HepG2 (cell line): ENCODE data around the gene FDXACB1. TPM values are rescaled to one million over a fixed set of nuclear protein-coding genes. Genes with fewer than 3 reads are reported as not detected.

Source experiments
- ATAC-seq: fragments of 200-7000 bp; cut with Tn5 transposase; 3 replicates; pipeline ENCODE4 v1.9.1; 2020; ENCODE audit warnings: mild to moderate bottlenecking, moderate library complexity
- BruUV-seq: library from RNA; stranded (reverse); fragments of 400-500 nt; replicated peaks from 2 replicates; lab custom pipeline; 2021; lab: Mats Ljungman, UMichigan
- CTCF ChIA-PET: fragments of 300-600 bp; formaldehyde crosslinking; extraction: SDS; loops from one replicate; lab custom pipeline; 2021; ENCODE audit warnings: low total read pairs, inconsistent platforms, low intra/inter-chr PET ratio; lab: Yijun Ruan, JAX
- POLR2A ChIA-PET: fragments of 350-600 bp; sonication (Branson Sonifier 250); formaldehyde crosslinking; loops from one replicate; lab custom pipeline; 2020; ENCODE audit warnings: antibody characterized with exemption, inconsistent platforms; lab: Yijun Ruan, JAX
- DNase-seq: peaks from one replicate; pipeline ENCODE4 v3.0.0-alpha.2; 2015; ENCODE audit warnings: low spot score
- FAIRE-seq: peaks from 3 replicates; lab custom pipeline; 2011; peaks lifted over from hg19 to GRCh38; lab: Jason Lieb, UNC
- H2AFZ ChIP-seq: one replicate; pipeline ENCODE4 v1.6.1; 2011; ENCODE audit warnings: low read length, inconsistent platforms
- H3K27ac ChIP-seq: fragments of 300-600 bp; 3 replicates; pipeline ENCODE4 v1.8.0; 2011; ENCODE audit warnings: mixed run types, mild to moderate bottlenecking, mixed read lengths, low read length, inconsistent platforms; ENCODE audit not compliant: insufficient read depth; ENCODE audit errors: extremely low read length
- H3K27me3 ChIP-seq, 2 experiments: fragments of 200-600 bp in 1 of 2; 2 replicates in 1 of 2; 3 replicates in 1 of 2; pipeline versions ENCODE4 v1.6.0 to v1.8.0; 2011; ENCODE audit warnings: low read length in 2 of 2, mild to moderate bottlenecking in 2 of 2, moderate library complexity in 2 of 2, inconsistent platforms in 1 of 2; ENCODE audit not compliant: insufficient read depth in 2 of 2, control insufficient read depth in 1 of 2
- H3K36me3 ChIP-seq, 2 experiments: fragments of 200-600 bp in 1 of 2; replicated peaks in 1 of 2; 2 replicates in 1 of 2; 3 replicates in 1 of 2; pipeline versions ENCODE4 v1.5.1 to v1.8.0; 2011; ENCODE audit warnings: low read length in 2 of 2, inconsistent platforms in 1 of 2; ENCODE audit not compliant: insufficient read depth in 2 of 2, control insufficient read depth in 1 of 2
- H3K4me1 ChIP-seq: 2 replicates; pipeline ENCODE4 v1.5.1; 2012; ENCODE audit warnings: low read length, inconsistent platforms; ENCODE audit not compliant: insufficient read depth
- H3K4me2 ChIP-seq: 2 replicates; pipeline ENCODE4 v1.6.0; 2011; ENCODE audit warnings: low read depth, low read length, inconsistent platforms
- H3K4me3 ChIP-seq, 3 experiments: fragments of 200-600 bp in 1 of 3; sonication (generic), shearing (Covaris generic) in 1 of 3; replicated peaks in 1 of 3; 2 replicates each; pipeline ENCODE4 v1.5.1; 2011 to 2016; ENCODE audit warnings: low read length in 3 of 3, inconsistent platforms in 2 of 3, low read depth in 2 of 3, mild to moderate bottlenecking in 2 of 3, control low read depth in 1 of 3, mixed read lengths in 1 of 3; ENCODE audit not compliant: insufficient read depth in 1 of 3
- H3K79me2 ChIP-seq: one replicate; pipeline ENCODE4 v1.6.1; 2011; ENCODE audit warnings: low read length, inconsistent platforms; ENCODE audit not compliant: insufficient read depth
- H3K9ac ChIP-seq: 2 replicates; pipeline ENCODE4 v1.6.0; 2011; ENCODE audit warnings: mild to moderate bottlenecking, low read depth, low read length, inconsistent platforms; ENCODE audit not compliant: insufficient read depth
- H3K9me3 ChIP-seq: 2 replicates; pipeline ENCODE4 v1.5.1; 2012; ENCODE audit warnings: mild to moderate bottlenecking, low read length
- H4K20me1 ChIP-seq: 2 replicates; pipeline ENCODE4 v1.6.0; 2011; ENCODE audit warnings: inconsistent platforms, mild to moderate bottlenecking, low read length, moderate library complexity; ENCODE audit not compliant: insufficient read depth
- PPARG ChIP-seq: conservative IDR thresholded peaks from 2 replicates; pipeline ENCODE4 v1.6.1; 2016; ENCODE audit warnings: missing biosample characterization, missing genetic modification reagents
- RFX1 ChIP-seq: fragments of 450-650 bp; IDR thresholded peaks from 2 replicates; pipeline ENCODE4 v1.6.1; 2017
- SYNCRIP ChIP-seq: fragments of 200-400 bp; formaldehyde crosslinking; IDR thresholded peaks from 2 replicates; pipeline ENCODE4 v1.6.1; 2018; ENCODE audit warnings: mild to moderate bottlenecking, low read depth, low read length; ENCODE audit not compliant: insufficient read depth
- ZNF121 ChIP-seq: sonication (generic); formaldehyde crosslinking; IDR thresholded peaks from 2 replicates; pipeline ENCODE4 v1.5.0; 2020; ENCODE audit warnings: mild to moderate bottlenecking, missing genetic modification reagents
- ZNF225 ChIP-seq: sonication (generic); formaldehyde crosslinking; IDR thresholded peaks from 2 replicates; pipeline ENCODE4 v1.4.0; 2020; ENCODE audit warnings: mild to moderate bottlenecking, missing genetic modification reagents
- WGBS: methylation state at CpG from one replicate; pipeline ENCODE4 v1.1.6; 2017; ENCODE audit warnings: low lambda C conversion rate; 5-methylcytosine and 5-hydroxymethylcytosine counted together
- in situ Hi-C: cut with HindIII; loops from 2 replicates; pipeline ENCODE4 v1.10.0; 2017; ENCODE audit warnings: low pct_unique_long_range_greater_than_20kb; ENCODE audit not compliant: extremely low pct_ligation_motif_present
- intact Hi-C: fragments of 100-400 bp; cut with micrococcal nuclease; formaldehyde crosslinking; loops from one replicate; pipeline ENCODE4 v1.10.0; 2022; ENCODE audit not compliant: unreplicated experiment
- polyA plus RNA-seq, 8 experiments: library from polyadenylated mRNA; depleted of rRNA in 3 of 8; stranded (reverse) in 7 of 8; unstranded in 1 of 8; fragments of >200 nt; fragmentation: Illumina TruSeq in 4 of 8; extraction: Trizol in 4 of 8; gene quantifications; 2 replicates each; pipeline versions ENCODE4 v1.2.1 to v1.2.3, GENCODE V29; 2011 to 2016; ENCODE audit warnings: low read depth in 4 of 8, missing spikeins in 1 of 8, mixed read lengths in 1 of 8; ENCODE audit not compliant: insufficient read depth in 1 of 8
- total RNA-seq, 5 experiments: library from RNA; depleted of rRNA; stranded (reverse); fragments of >200 nt; fragmentation: Illumina TruSeq; extraction: Trizol; gene quantifications; 2 replicates each; pipeline ENCODE4 v1.2.3, GENCODE V29; 2016; ENCODE audit warnings: low read depth in 1 of 5
- TF ChIP-seq, protein P1 (sequence below): sonication (generic); formaldehyde crosslinking; IDR thresholded peaks from 2 replicates; pipeline ENCODE4 v1.4.0; 2020; ENCODE audit warnings: mild to moderate bottlenecking, missing genetic modification reagents, borderline replicate concordance

FDXACB1 gene
- total and polyA plus RNA-seq, 2 of the 13 experiments (the other 11 are each of a cell fraction or from before 2014, with no cell fraction given), result 1.1 to 3.4 TPM

DNA sequence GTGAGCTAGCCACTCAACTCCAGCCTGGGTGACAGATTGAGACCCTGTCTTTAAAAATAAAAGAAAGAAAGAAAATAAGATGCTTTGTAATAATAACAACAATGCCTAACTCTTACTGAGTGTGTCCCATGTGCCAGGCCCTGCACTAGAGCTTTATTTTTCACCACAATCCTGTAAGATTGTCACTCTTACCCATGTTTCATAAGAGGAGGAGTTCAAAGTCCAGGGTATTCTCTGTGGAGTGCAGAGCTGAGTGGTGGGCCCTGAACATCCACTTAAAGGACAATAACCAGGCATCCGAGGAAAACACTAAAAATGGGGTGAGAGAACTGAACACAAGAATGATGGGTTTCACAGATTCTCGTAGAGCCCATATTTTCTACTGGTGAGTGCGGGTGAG is 38.8 kb upstream of the FDXACB1 start (continued):
- TF ChIP-seq PPARG (CRISPR knock-in tag), result 0 out of 2 replicates have a peak, but pooled peaks have one; percentile 27

DNA sequence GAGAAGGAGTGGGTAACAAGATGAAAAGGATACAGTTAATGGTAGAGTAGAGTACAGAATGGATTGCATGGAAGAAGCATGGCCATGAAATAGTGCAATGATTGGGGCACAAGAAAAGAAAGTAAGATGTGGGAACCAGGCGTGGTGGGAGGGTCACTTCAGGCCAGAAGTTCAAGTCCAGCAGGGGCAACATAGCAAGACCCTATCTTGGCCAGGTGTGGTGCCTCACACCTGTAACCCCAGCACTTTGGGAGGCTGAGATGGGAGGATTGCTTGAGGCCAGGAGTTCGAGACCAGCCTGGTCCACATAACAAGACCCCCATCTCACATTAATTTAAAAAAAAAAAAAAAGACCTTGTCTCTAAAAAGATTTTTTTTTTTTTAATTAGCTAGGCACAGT is 38.3 kb upstream of the FDXACB1 start:
- TF ChIP-seq, protein P1, sequence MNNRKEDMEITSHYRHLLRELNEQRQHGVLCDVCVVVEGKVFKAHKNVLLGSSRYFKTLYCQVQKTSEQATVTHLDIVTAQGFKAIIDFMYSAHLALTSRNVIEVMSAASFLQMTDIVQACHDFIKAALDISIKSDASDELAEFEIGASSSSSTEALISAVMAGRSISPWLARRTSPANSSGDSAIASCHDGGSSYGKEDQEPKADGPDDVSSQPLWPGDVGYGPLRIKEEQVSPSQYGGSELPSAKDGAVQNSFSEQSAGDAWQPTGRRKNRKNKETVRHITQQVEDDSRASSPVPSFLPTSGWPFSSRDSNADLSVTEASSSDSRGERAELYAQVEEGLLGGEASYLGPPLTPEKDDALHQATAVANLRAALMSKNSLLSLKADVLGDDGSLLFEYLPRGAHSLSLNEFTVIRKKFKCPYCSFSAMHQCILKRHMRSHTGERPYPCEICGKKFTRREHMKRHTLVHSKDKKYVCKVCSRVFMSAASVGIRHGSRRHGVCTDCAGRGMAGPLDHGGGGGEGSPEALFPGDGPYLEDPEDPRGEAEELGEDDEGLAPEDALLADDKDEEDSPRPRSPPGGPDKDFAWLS (CRISPR knock-in tag), result no peak
- peak; percentile 83 for TF ChIP-seq ZNF121 (CRISPR knock-in tag)
- BruUV-seq, result no TSS peak
- ChIA-PET POLR2A (interaction anchor here (0.7 to 3.1 kb wide), 8 partner anchors 9 to 89 kb away, joined by 3 to 65 read pairs (median 6); partner anchors contain the start of gene ALG9), CTCF (no interaction called here)
- peak overlapping the region; percentile 75 for H3K4me2 ChIP-seq
- H3K9me3 ChIP-seq, result no peaks in the 10 kb centered on the region
- intact Hi-C loops, result no loop called here
- H3K36me3 ChIP-seq, result no peaks in the 10 kb centered on the region
- H3K79me2 ChIP-seq, result no peaks in the 10 kb centered on the region
- H3K4me1 ChIP-seq, result peaks cover 84% of the 10 kb centered on the region
- ATAC-seq (no peak), DNase-seq (no peak), FAIRE-seq (no peak)
- H3K4me3 ChIP-seq, result peak overlapping the region in 2 of 3 experiments; percentile 58 to 66; a peak in 1 of 6 replicates
- H3K27me3 ChIP-seq, result no peaks in the 10 kb centered on the region
- in situ Hi-C loops, result no loop called here
- peak overlapping the region; percentile 66 for H3K27ac ChIP-seq
- WGBS, result 88% methylated on average over 2 of the region's 2 CpGs
- H4K20me1 ChIP-seq, result no peaks in the 10 kb centered on the region
- H3K9ac ChIP-seq, result no peak overlapping the region
- H2AFZ ChIP-seq, result no peak overlapping the region

DNA sequence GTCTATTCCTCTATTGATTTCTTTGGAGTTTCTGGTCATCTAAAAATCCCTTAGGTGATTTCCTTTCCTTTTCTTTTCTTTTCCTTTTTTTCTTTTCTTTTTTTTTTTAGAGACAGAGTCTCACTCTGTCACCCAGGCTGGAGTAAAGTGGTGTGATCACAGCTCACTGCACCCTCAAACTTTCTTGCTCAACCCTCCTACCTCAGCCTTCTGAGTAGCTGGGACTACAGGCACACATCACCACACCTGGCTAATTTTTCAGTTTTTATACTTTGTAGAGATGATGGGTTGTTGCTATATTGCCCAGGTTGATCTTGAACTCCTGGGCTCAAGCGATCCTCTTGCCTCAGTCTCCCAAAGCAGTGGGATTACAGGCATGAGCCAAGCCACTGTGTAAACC is 37.8 kb upstream of the FDXACB1 start:
- no peaks in the 10 kb centered on the region for H4K20me1 ChIP-seq
- H3K36me3 ChIP-seq, result no peaks in the 10 kb centered on the region
- CTCF ChIA-PET, result no interaction called here
- H3K9me3 ChIP-seq, result no peaks in the 10 kb centered on the region
- TF ChIP-seq RFX1, result no peak
- no peak for TF ChIP-seq SYNCRIP
- TF ChIP-seq ZNF225, result no peak
- no TSS peak for BruUV-seq
- no peak overlapping the region for H3K4me2 ChIP-seq
- DNase-seq (no peak), FAIRE-seq (no peak), ATAC-seq (no peak)
- no peak overlapping the region for H3K27ac ChIP-seq
- in situ Hi-C loops, result no loop called here
- H2AFZ ChIP-seq, result no peak overlapping the region
- no peaks in the 10 kb centered on the region for H3K79me2 ChIP-seq
- H3K4me3 ChIP-seq, result no peak overlapping the region
- peaks cover 84% of the 10 kb centered on the region for H3K4me1 ChIP-seq
- POLR2A ChIA-PET, result interaction anchor here (2.8 to 3.1 kb wide), 2 partner anchors 10 to 18 kb away, joined by 30 to 65 read pairs; no protein-coding TSS in a partner anchor
- intact Hi-C loops, result no loop called here
- 23% methylated on average over 1 of the region's 1 CpG for WGBS
- no peak overlapping the region for H3K9ac ChIP-seq
- no peaks in the 10 kb centered on the region; a peak in 1 of 5 replicates for H3K27me3 ChIP-seq
